GM21576 (cell line): Measurements from ENCODE around the gene PTTG1.
"Not testable (repeated sequence)": the region's sequence is repeated elsewhere in the genome, so short reads cannot be mapped to it uniquely, and the experiment has no call there.

Experiments
- ATAC-seq: cut with Tn5 transposase; IDR thresholded peaks from one replicate; pipeline ENCODE4 v1.9.1; 2021; ENCODE audit warnings: mild to moderate bottlenecking, moderate library complexity; ENCODE audit not compliant: unreplicated experiment

Gene PTTG1

GRCh38 chr5:160420331-160420610 lies 1.4 kb upstream of the PTTG1 start:
- no peak for ATAC-seq

GRCh38 chr5:160423099-160423498 lies 1.4 kb downstream of the PTTG1 start:
- ATAC-seq = no peak

DNA sequence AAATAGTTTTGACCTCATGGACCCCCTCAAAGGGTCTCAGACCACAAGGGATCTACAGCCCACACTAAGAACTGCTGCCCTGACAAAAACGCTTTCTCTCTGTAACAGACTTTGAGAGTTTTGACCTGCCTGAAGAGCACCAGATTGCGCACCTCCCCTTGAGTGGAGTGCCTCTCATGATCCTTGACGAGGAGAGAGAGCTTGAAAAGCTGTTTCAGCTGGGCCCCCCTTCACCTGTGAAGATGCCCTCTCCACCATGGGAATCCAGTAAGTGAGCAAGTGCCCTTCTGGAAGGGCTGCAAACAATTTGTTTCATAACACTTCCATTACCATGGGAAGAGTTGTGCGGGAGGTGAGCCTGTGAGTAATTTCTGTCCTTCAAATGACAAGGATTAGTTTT lies 6.0 kb downstream of the PTTG1 start:
- ATAC-seq = no peak

- ATAC-seq = no peak
These were observed 10.5 kb downstream of the PTTG1 start for GRCh38 chr5:160432196-160432595.

- no peak for ATAC-seq
These were observed 11.1 kb downstream of the PTTG1 start for GRCh38 chr5:160432787-160433186.

GRCh38 chr5:160434022-160434531 lies 12.4 kb downstream of the PTTG1 start:
- ATAC-seq = peak; percentile 88

DNA sequence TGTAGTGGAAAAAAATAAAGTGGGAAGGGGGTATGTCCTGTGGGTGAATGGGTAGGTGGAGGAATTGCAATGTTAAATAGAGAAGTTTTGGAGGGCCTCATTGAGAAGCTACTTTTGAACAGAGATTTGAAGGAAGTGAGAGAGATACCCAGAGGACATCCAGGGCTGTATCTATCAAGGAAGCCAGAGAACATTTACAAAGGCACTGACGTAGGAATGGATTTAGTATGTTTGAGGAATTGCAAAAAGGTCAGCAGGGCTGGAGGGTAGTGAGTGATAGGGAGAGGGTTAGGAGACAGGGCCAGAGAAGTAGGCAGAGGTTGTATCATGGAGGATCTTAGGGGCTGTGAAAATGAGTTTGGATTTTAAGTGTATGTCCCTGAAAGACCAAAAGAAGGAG lies 13.9 kb downstream of the PTTG1 start:
- ATAC-seq = no peak

DNA sequence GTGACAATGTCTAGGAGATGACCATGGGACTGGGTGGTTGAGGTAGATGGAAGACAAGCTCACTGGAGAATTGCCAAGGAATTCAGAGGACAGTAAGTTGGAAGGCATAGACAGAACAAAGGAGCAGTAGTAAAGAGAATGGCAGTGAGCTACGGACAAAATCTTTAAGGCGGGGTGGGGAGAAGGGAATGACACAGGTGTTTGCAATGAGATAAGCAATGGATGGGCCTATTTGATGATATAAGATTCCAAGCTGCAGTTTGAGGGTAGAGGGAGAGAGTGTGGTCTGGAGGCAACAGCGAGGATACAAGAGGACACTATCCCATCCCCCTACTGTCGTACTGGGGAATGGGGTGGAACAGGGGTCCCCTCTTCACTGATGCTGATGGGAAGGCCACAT lies 14.4 kb downstream of the PTTG1 start:
- no peak for ATAC-seq

DNA sequence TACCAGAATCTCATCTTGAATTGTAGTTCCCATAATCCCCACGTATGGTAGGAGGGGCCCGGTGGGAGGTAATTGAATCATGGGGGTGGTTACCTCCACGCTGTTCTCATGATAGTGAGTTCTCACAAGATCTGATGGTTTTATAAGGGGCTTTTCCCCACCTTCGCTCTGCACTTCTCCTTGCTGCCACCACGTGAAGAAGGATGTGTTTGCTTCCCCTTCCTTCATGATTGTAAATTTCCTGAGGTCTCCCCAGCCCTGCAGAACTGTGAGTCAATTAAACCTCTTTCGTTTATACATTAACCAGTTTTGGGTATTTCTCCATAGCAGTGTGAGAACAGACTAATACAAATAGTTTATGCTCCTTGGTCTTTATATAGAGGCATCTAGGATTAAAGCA lies 15.0 kb downstream of the PTTG1 start:
- ATAC-seq = not testable (repeated sequence)

GRCh38 chr5:160437271-160437670 lies 15.6 kb downstream of the PTTG1 start:
- no peak for ATAC-seq

DNA sequence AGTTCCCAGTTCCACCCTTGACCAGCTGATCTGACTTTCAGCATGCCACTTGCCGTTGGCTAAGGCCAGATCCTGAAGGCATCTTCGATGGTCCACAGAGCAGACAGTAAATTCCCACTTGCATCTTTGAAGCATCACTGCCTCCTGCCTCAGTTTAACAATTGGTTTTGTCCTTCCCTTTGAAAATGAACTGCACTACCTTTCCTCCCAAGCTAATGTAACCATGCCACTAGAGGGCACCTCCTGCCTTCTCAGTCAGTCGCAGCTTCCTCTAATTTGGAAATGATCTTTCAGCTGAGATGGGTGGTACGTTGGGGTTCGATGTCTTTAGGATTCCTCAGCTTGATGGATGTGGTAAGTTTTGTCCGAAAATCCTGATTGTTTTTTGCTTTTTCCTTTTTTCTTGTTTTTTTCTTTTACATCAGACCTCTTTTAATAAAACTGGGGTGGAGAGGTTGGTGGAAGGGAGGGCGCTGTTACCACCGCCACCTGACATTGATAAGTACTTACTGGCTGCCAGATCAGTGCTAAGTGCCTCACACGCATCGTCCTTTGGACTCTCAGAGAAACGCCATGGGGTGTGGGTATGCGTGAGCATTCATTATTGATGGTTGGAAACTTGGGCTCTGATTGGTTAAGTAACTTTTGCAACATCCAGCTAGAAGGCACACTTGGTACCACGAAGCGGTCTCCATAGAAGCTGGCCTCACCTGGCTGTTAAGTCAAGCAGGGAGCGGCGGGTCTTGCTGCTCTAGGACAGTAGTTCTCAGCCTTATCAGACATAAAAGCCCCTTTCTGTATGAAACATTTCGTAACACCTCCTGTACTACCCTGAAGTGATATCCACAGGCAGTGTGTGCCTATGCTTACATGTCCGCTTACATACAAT lies 16.9 kb downstream of the PTTG1 start:
- ATAC-seq = peak; percentile 32

DNA sequence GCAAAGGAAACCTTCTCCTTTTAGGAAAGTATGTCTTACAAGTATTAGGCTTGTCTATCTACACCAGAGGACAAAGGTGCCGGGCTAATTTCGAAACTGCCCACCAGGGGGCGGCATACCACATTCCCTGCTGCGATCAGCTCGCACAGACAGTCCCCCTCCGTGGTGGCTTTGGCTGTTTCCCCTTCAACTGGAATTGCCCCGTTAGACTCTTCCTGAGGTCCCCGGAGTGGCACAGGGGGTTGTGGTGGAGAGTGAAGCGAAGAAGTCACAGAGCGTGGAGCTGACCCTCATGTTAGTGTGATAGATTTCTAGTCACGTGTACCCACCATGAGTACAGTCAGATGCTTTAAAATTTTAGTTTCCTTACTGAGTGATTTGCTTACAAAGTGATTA lies 17.5 kb downstream of the PTTG1 start:
- peak; percentile 58 for ATAC-seq

DNA sequence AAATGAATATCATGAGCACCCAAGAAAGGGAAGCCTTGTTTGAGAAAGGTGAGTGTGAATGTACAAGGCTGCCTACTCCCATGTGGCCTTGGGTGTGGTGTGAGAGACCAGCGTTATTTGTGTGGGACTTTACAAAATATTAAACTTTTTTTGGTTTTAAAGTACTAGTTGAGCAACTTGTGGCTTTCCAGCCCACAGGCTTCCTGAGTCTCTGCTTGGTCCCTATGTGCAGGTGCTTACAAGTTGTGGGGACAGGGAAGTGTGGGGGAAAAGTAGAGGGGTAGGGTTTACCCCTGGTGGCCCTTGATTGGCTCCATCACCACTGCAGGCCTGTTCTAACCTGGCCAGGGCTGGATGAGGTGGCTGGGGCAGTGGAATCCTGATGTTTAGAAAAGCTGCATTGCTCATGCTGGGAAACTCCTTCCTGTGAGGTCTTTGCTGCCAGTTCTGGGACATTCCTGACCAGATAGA lies 19.7 kb downstream of the PTTG1 start:
- no peak for ATAC-seq

DNA sequence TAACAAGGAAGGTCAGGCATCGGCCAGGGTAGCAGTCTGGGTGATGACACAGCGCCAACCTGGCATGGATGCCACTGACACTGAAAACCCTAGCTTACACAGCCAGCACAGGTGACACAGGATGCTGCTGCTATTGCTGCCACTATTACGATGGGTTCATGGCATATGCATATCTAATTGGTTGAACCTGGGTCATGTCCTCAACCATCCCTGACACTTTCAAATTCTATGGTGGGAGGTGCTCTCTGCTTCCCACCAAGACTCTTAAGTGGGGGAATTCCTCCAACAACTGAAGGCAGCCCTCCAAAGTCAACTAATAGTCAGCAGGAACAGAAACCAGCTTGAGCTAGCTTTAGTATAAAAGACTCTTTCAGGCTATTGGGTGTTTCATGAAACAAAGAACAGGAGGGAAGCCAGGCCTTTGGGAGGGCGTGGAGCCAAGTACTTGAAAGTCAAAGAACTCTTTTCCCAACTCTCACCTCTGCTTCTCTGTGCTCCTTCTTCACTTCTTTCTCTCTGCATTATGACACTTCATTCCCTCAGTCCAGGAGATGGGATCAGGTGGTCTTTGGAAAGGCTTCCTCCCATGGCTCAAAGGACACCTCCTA lies 21.3 kb downstream of the PTTG1 start:
- no peak for ATAC-seq

DNA sequence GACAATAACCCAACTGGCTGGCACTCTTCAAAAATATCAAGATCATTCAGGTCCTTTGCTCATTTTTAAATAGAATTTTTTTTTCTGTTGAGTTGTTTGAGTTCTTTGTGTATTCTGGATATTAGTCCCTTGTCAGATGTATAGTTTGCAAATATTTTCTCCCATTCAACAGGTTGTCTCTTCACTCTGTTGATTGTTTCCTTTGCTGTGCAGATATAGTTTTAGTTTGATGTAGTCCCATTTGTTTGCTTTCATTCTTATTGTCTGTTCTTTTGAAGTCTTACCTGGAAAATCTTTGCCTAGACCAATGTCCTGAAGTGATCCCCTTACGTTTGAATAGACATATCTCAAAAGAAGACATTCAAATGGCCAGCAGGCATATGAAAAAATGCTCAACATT lies 22.8 kb downstream of the PTTG1 start:
- ATAC-seq = no peak

DNA sequence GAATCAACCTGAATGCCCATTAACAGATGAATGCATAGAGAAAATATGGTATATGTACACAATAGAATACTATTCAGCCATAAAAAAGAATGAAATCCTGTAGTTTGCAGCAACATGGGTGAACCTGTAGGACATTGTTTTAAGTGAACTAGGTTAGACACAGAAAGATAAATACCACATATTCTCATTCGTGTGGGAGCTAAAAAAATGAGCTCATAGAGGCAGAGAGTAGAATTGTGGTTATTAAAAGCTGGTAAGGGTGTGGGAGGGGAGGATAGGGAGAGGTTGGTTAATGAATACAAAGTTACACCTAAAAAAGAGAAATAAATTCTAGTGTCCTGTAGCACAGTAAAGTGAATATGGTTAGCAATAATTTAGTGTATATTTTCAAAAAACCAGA lies 23.5 kb downstream of the PTTG1 start:
- ATAC-seq = no peak

DNA sequence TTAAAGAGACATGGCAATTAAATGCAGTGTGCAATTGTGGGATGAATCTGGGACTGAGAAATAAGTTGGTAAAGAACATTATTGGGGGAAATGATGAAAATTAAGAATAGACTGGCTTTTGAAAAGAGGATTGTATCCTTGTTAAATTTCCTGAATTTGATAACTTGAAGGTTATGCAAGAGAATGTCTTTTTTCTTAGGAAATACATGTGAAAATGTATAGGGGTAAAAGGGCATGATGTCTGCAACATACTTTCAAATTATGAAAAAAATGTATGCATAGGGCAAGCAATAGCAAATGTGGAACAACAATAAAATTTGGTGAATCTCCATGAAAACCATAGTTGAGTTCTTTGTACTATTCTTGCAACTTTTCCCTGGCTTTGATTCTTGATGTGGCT lies 24.1 kb downstream of the PTTG1 start:
- no peak for ATAC-seq

DNA sequence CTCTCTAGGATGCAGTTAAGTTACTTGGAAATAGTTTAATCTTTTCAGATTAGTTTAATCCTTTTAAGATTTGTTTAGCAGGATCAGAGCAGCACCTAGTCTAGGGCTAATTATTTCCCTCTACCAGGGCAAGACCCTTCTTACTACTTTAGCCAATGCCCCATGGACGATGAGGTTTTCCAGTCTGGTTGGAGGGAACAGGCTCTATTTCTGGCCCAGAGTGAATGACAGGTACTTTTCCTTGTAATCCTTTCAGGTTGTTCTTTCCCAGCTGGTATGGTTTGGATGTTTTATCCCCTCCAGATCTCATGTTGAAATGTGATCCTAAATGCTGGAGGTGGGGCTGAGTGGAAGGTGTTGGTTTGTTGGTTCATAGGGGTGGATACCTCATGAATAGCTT lies 27.2 kb downstream of the PTTG1 start:
- ATAC-seq = no peak

DNA sequence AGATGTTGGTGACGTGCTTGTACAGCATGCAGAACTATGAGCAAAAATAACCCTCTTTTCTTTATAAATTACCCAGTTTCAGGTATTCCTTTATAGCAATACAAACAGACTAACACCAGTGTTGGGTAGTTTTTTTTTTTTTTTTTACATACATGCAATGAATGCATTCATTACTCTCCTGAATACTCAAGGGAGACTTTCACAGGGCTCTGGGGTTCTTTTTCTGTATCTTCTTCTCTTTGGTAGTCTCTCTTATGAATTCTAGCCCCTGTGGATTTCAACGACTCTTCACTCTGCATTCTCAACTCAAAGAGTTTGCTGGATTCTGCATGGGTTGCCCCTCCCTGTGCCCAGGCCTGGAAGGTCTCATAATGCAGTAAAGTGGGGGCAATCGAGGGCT lies 27.8 kb downstream of the PTTG1 start:
- ATAC-seq = no peak

GRCh38 chr5:160450164-160450932 lies 28.7 kb downstream of the PTTG1 start:
- ATAC-seq = peak; percentile 68

DNA sequence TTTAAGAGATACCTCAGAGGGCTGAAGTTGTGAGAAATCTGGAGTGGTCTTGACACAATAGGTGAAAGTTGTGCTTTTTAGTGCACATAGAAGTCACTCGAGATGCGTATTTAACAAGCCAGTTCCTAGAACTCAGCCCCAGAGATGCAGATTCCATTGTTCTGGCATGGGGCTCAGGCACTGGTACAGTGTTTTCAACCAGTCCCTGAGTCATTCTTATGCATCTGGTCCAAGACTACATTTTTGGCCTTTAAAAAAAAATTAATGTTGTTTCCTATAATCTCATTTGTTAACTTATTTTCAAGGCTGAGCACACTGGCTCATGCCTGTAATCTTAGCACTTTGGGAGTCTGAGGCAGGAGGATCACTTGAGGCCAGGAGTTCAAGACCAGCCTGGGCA lies 29.6 kb downstream of the PTTG1 start:
- ATAC-seq = no peak

DNA sequence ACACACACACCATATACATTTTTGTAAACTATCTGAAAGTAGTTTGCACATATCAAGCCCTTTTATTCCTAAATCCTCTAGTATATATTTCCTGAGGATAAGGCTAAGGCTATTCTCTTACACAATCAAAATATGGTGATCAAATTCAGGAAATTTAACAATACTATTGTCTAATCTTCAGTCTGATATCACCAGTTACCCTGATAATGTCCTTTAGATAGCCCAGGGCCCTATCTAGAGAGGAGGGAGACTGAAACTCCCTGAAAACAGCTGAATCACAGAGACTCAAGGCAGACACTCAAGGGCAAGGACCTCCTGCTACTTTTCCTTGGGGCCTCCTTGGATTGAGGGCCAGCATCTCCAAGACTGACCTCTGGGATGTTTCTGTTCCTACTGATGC lies 30.4 kb downstream of the PTTG1 start:
- no peak for ATAC-seq
